ENCODE measurements around the gene RUNDC1.

The RUNDC1 gene

DNA sequence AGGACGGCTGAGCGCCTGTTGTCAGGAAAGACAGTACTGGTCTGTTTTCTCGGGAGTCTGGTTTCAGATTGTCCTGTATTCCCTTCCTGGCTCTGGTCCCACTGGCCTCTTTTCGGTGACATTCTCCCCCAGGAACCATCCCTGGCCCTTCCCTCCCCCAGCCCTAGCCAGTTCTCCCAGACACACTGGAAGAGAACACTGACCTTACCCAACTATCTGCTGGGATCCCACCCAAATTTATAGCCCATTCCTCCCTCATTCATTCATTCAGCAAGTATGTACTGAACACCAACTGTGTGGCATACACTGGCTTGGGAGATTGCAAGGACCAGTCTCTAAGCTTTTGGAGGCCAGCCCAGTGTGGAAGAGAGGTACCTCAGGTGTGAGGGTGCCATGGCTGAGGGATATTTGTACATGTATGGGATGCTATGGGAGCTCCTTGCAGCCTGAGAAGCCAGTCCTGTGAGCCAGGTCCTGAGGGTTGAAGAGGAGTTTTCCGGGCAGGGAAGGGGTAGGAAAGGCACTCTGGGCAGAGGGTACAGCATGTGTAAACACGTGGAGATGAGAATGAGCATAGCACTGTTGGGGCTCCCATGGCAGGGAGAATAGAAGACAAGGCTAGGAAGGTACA, 49.9 kb downstream of the RUNDC1 start:
- Histone ChIP-seq H3K27me3 (ENCODE audit: control insufficient read depth in 1 of 2, insufficient read depth in 1 of 2, low read length in 2 of 2) (peaks cover 0 to 4% of the 10 kb centered on the region in 2 experiments), H3K4me1 (ENCODE audit: control insufficient read depth, insufficient read depth, low read depth, low read length) (peaks cover 6% of the 10 kb centered on the region), H2AK5ac (ENCODE audit: low read length, severe bottlenecking) (no peak overlapping the region), H3K9me3 (ENCODE audit: control insufficient read depth, low read length) (no peaks in the 10 kb centered on the region), H3K14ac (ENCODE audit: low read length in 2 of 2) (no peak overlapping the region), H4K91ac (ENCODE audit: low read length) (no peak overlapping the region), H3K36me3 (ENCODE audit: control insufficient read depth in 1 of 2, insufficient read depth in 2 of 2, low read depth in 1 of 2, low read length in 2 of 2) (no peaks in the 10 kb centered on the region), H3K4ac (ENCODE audit: low read depth in 1 of 2, low read length in 2 of 2) (no peak overlapping the region), H2BK5ac (ENCODE audit: low read depth, low read length, poor library complexity, severe bottlenecking) (no peak overlapping the region), H4K8ac (ENCODE audit: low read length) (no peak overlapping the region), H3K18ac (ENCODE audit: low read depth in 1 of 2, low read length in 2 of 2) (no peak overlapping the region), H3K79me1 (replicated peaks; ENCODE audit: low read length, poor library complexity, severe bottlenecking) (no peaks in the 10 kb centered on the region), H3K4me2 (ENCODE audit: low read length, poor library complexity, severe bottlenecking) (no peak overlapping the region), H3K27ac (ENCODE audit: low read length, poor library complexity, severe bottlenecking) (no peak overlapping the region), H3K23ac (ENCODE audit: low read length in 2 of 2) (no peak overlapping the region), H2AFZ (ENCODE audit: low read depth, low read length) (no peak overlapping the region), H2BK12ac (ENCODE audit: low read length in 2 of 2) (no peak overlapping the region), H3K9ac (ENCODE audit: low read length) (peak overlapping the region; percentile 51), H2BK15ac (ENCODE audit: low read depth, poor library complexity, severe bottlenecking) (peak overlapping the region; percentile 3), H3K4me3 (ENCODE audit: insufficient read depth in 1 of 2, low read depth in 1 of 2, low read length in 2 of 2) (no peak overlapping the region), H2BK120ac (ENCODE audit: low read depth, low read length) (no peak overlapping the region)
- 80% methylated on average over 6 of the region's 6 CpGs for WGBS
- DNase-seq = no peak

- no peak overlapping the region for H3K4ac ChIP-seq (ENCODE audit: low read depth in 1 of 2, low read length in 2 of 2)
- no peak for DNase-seq
- no peak overlapping the region for H3K27ac ChIP-seq (ENCODE audit: low read length, poor library complexity, severe bottlenecking)
- H2BK5ac ChIP-seq (ENCODE audit: low read depth, low read length, poor library complexity, severe bottlenecking) = no peak overlapping the region
- H3K9ac ChIP-seq (ENCODE audit: low read length) = no peak overlapping the region
- H3K79me1 ChIP-seq (replicated peaks; ENCODE audit: low read length, poor library complexity, severe bottlenecking) = no peaks in the 10 kb centered on the region
- no peak overlapping the region for H2BK15ac ChIP-seq (ENCODE audit: low read depth, poor library complexity, severe bottlenecking)
- no peaks in the 10 kb centered on the region for H3K36me3 ChIP-seq (ENCODE audit: control insufficient read depth in 1 of 2, insufficient read depth in 2 of 2, low read depth in 1 of 2, low read length in 2 of 2)
- no peak overlapping the region for H3K4me2 ChIP-seq (ENCODE audit: low read length, poor library complexity, severe bottlenecking)
- H4K91ac ChIP-seq (ENCODE audit: low read length) = no peak overlapping the region
- no peak overlapping the region for H3K23ac ChIP-seq (ENCODE audit: low read length in 2 of 2)
- H3K4me3 ChIP-seq (ENCODE audit: insufficient read depth in 1 of 2, low read depth in 1 of 2, low read length in 2 of 2) = no peak overlapping the region
- peaks cover 0 to 4% of the 10 kb centered on the region in 2 experiments for H3K27me3 ChIP-seq (ENCODE audit: control insufficient read depth in 1 of 2, insufficient read depth in 1 of 2, low read length in 2 of 2)
- no peak overlapping the region for H2BK12ac ChIP-seq (ENCODE audit: low read length in 2 of 2)
- no peak overlapping the region for H3K14ac ChIP-seq (ENCODE audit: low read length in 2 of 2)
- no peak overlapping the region for H2AK5ac ChIP-seq (ENCODE audit: low read length, severe bottlenecking)
- WGBS = no CpG with 5 or more reads among the region's 3 CpGs
- H2AFZ ChIP-seq (ENCODE audit: low read depth, low read length) = no peak overlapping the region
- H3K4me1 ChIP-seq (ENCODE audit: control insufficient read depth, insufficient read depth, low read depth, low read length) = peaks cover 4% of the 10 kb centered on the region
- H3K9me3 ChIP-seq (ENCODE audit: control insufficient read depth, low read length) = no peaks in the 10 kb centered on the region
- H4K8ac ChIP-seq (ENCODE audit: low read length) = no peak overlapping the region
- no peak overlapping the region for H3K18ac ChIP-seq (ENCODE audit: low read depth in 1 of 2, low read length in 2 of 2)
- no peak overlapping the region for H2BK120ac ChIP-seq (ENCODE audit: low read depth, low read length)
These were observed 51.3 kb downstream of the RUNDC1 start for GRCh38 chr17:43031666-43032065.

DNA sequence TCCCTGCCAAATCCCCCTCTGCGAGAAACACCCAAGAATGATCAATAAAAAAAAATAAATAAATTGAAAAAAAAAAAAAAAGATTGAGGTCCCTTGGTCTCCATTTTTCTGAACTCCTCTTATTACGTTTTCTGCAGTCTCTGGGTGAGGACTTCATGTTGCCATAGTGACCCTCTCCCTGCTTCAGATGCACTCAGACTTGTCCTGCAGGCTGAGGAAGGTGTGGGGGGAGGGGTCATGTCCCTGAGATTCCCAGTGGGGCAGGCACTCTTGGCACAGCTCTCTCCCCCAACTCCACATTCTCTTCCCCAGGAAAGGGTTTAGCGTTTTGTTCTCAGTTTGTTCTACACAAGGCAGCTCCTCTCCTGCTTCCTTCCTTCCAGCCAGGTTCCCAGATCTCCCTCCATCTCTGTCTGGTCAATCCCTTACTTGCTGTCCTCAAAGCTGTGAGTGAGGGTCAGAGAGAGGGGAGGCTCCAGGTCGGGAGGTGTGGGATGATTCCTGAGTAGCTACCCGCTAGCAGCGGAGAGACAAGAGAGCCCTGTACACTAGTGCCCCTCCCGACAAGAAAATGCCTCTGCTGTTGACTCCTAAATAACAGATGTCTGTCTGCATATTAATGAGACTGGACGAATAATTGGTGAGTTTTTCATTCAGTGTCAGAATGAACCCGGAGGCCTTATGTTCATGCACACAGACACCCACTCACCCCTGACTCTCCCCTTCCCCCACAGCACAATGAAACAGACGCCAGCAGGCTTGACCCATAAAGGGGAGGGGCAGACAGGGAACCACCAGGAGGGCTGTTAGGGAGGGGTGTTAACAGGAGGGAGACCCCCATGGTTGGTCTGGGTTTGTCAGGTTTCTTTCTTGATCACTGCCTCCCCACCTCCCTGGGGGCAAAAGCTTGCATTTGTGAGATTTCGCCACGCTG, 53.9 kb downstream of the RUNDC1 start:
- H3K9ac ChIP-seq (ENCODE audit: low read length) = no peak overlapping the region
- peak overlapping the region; percentile 28 for H4K91ac ChIP-seq (ENCODE audit: low read length)
- peak overlapping the region in 1 of 2 experiments; percentile 52 for H3K18ac ChIP-seq (ENCODE audit: low read depth in 1 of 2, low read length in 2 of 2)
- 43% methylated on average over 5 of the region's 12 CpGs for WGBS
- no peaks in the 10 kb centered on the region for H3K79me1 ChIP-seq (replicated peaks; ENCODE audit: low read length, poor library complexity, severe bottlenecking)
- peaks cover 4% of the 10 kb centered on the region for H3K4me1 ChIP-seq (ENCODE audit: control insufficient read depth, insufficient read depth, low read depth, low read length)
- H3K4me2 ChIP-seq (ENCODE audit: low read length, poor library complexity, severe bottlenecking) = no peak overlapping the region
- no peaks in the 10 kb centered on the region for H3K9me3 ChIP-seq (ENCODE audit: control insufficient read depth, low read length)
- no peak overlapping the region for H2BK12ac ChIP-seq (ENCODE audit: low read length in 2 of 2)
- peak overlapping the region; percentile 64 for H4K8ac ChIP-seq (ENCODE audit: low read length)
- DNase-seq = no peak
- H2BK15ac ChIP-seq (ENCODE audit: low read depth, poor library complexity, severe bottlenecking) = no peak overlapping the region
- H2BK120ac ChIP-seq (ENCODE audit: low read depth, low read length) = no peak overlapping the region
- H3K27ac ChIP-seq (ENCODE audit: low read length, poor library complexity, severe bottlenecking) = no peak overlapping the region
- peak overlapping the region in 1 of 2 experiments; percentile 11 for H3K14ac ChIP-seq (ENCODE audit: low read length in 2 of 2)
- H3K4ac ChIP-seq (ENCODE audit: low read depth in 1 of 2, low read length in 2 of 2) = no peak overlapping the region
- no peak overlapping the region for H2AK5ac ChIP-seq (ENCODE audit: low read length, severe bottlenecking)
- peaks cover 0 to 4% of the 10 kb centered on the region in 2 experiments for H3K27me3 ChIP-seq (ENCODE audit: control insufficient read depth in 1 of 2, insufficient read depth in 1 of 2, low read length in 2 of 2)
- no peak overlapping the region for H2AFZ ChIP-seq (ENCODE audit: low read depth, low read length)
- no peaks in the 10 kb centered on the region for H3K36me3 ChIP-seq (ENCODE audit: control insufficient read depth in 1 of 2, insufficient read depth in 2 of 2, low read depth in 1 of 2, low read length in 2 of 2)
- no peak overlapping the region for H3K4me3 ChIP-seq (ENCODE audit: insufficient read depth in 1 of 2, low read depth in 1 of 2, low read length in 2 of 2)
- H2BK5ac ChIP-seq (ENCODE audit: low read depth, low read length, poor library complexity, severe bottlenecking) = no peak overlapping the region
- H3K23ac ChIP-seq (ENCODE audit: low read length in 2 of 2) = no peak overlapping the region

GRCh38 chr17:43034894-43035293, 54.5 kb downstream of the RUNDC1 start:
- Histone ChIP-seq H3K79me1 (replicated peaks; ENCODE audit: low read length, poor library complexity, severe bottlenecking) (no peaks in the 10 kb centered on the region), H3K27me3 (ENCODE audit: control insufficient read depth in 1 of 2, insufficient read depth in 1 of 2, low read length in 2 of 2) (peaks cover 0 to 4% of the 10 kb centered on the region in 2 experiments), H2BK120ac (ENCODE audit: low read depth, low read length) (no peak overlapping the region), H3K23ac (ENCODE audit: low read length in 2 of 2) (no peak overlapping the region), H3K18ac (ENCODE audit: low read depth in 1 of 2, low read length in 2 of 2) (no peak overlapping the region), H2AFZ (ENCODE audit: low read depth, low read length) (no peak overlapping the region), H2BK12ac (ENCODE audit: low read length in 2 of 2) (no peak overlapping the region), H3K4me2 (ENCODE audit: low read length, poor library complexity, severe bottlenecking) (no peak overlapping the region), H2AK5ac (ENCODE audit: low read length, severe bottlenecking) (no peak overlapping the region), H3K36me3 (ENCODE audit: control insufficient read depth in 1 of 2, insufficient read depth in 2 of 2, low read depth in 1 of 2, low read length in 2 of 2) (no peaks in the 10 kb centered on the region), H3K14ac (ENCODE audit: low read length in 2 of 2) (no peak overlapping the region), H4K8ac (ENCODE audit: low read length) (no peak overlapping the region), H2BK15ac (ENCODE audit: low read depth, poor library complexity, severe bottlenecking) (no peak overlapping the region), H3K4ac (ENCODE audit: low read depth in 1 of 2, low read length in 2 of 2) (no peak overlapping the region), H4K91ac (ENCODE audit: low read length) (no peak overlapping the region), H3K27ac (ENCODE audit: low read length, poor library complexity, severe bottlenecking) (no peak overlapping the region), H3K4me3 (ENCODE audit: insufficient read depth in 1 of 2, low read depth in 1 of 2, low read length in 2 of 2) (no peak overlapping the region), H3K9ac (ENCODE audit: low read length) (no peak overlapping the region), H3K4me1 (ENCODE audit: control insufficient read depth, insufficient read depth, low read depth, low read length) (peaks cover 4% of the 10 kb centered on the region), H2BK5ac (ENCODE audit: low read depth, low read length, poor library complexity, severe bottlenecking) (no peak overlapping the region), H3K9me3 (ENCODE audit: control insufficient read depth, low read length) (no peaks in the 10 kb centered on the region)
- WGBS = 85% methylated on average over 3 of the region's 3 CpGs
- no peak for DNase-seq

Data from mesenchymal stem cell (in vitro differentiated cells and primary cell).